ENCODE measurements around the gene RXFP1. TPM values are rescaled to one million over a fixed set of nuclear protein-coding genes. Genes with fewer than 3 reads are reported as not detected.

RXFP1 gene
- total RNA-seq, 1 donor, result not detected

GRCh38 chr4:158586881-158587280 is 65.2 kb downstream of the RXFP1 start:
- no peak overlapping the region for H3K27ac ChIP-seq (ENCODE audit: low read depth, low read length)
- H4K20me1 ChIP-seq (ENCODE audit: insufficient read depth, low read length), result no peaks in the 10 kb centered on the region
- H2AFZ ChIP-seq (ENCODE audit: low read length), result no peak overlapping the region
- TF ChIP-seq, protein P1, sequence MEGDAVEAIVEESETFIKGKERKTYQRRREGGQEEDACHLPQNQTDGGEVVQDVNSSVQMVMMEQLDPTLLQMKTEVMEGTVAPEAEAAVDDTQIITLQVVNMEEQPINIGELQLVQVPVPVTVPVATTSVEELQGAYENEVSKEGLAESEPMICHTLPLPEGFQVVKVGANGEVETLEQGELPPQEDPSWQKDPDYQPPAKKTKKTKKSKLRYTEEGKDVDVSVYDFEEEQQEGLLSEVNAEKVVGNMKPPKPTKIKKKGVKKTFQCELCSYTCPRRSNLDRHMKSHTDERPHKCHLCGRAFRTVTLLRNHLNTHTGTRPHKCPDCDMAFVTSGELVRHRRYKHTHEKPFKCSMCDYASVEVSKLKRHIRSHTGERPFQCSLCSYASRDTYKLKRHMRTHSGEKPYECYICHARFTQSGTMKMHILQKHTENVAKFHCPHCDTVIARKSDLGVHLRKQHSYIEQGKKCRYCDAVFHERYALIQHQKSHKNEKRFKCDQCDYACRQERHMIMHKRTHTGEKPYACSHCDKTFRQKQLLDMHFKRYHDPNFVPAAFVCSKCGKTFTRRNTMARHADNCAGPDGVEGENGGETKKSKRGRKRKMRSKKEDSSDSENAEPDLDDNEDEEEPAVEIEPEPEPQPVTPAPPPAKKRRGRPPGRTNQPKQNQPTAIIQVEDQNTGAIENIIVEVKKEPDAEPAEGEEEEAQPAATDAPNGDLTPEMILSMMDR (IDR thresholded peaks at IDR 0.05; ENCODE audit: extremely low read depth, low read depth, low read length), result no peak
- H3K4me1 ChIP-seq (ENCODE audit: insufficient read depth, low read length), result no peaks in the 10 kb centered on the region
- H3K27me3 ChIP-seq (ENCODE audit: insufficient read depth, low read length), result no peaks in the 10 kb centered on the region
- H3K9me3 ChIP-seq (ENCODE audit: low read depth, low read length), result no peaks in the 10 kb centered on the region
- H3K4me3 ChIP-seq (ENCODE audit: insufficient read depth, low read length), result no peak overlapping the region
- no peak overlapping the region for H3K4me2 ChIP-seq (ENCODE audit: insufficient read depth, low read length)
- DNase-seq (ENCODE audit: insufficient read length, low spot score, missing footprints), result no peak
- H3K79me2 ChIP-seq (ENCODE audit: insufficient read depth, low read length), result no peaks in the 10 kb centered on the region
- H3K36me3 ChIP-seq (ENCODE audit: insufficient read depth, low read length), result no peaks in the 10 kb centered on the region

GRCh38 chr4:158588285-158588684 is 66.6 kb downstream of the RXFP1 start:
- no peak overlapping the region for H3K4me3 ChIP-seq (ENCODE audit: insufficient read depth, low read length)
- TF ChIP-seq, protein P1 (IDR thresholded peaks at IDR 0.05; ENCODE audit: extremely low read depth, low read depth, low read length), result no peak
- no peaks in the 10 kb centered on the region for H3K36me3 ChIP-seq (ENCODE audit: insufficient read depth, low read length)
- DNase-seq (ENCODE audit: insufficient read length, low spot score, missing footprints), result no peak
- H4K20me1 ChIP-seq (ENCODE audit: insufficient read depth, low read length), result no peaks in the 10 kb centered on the region
- no peaks in the 10 kb centered on the region for H3K79me2 ChIP-seq (ENCODE audit: insufficient read depth, low read length)
- no peak overlapping the region for H3K4me2 ChIP-seq (ENCODE audit: insufficient read depth, low read length)
- no peak overlapping the region for H2AFZ ChIP-seq (ENCODE audit: low read length)
- H3K27ac ChIP-seq (ENCODE audit: low read depth, low read length), result no peak overlapping the region
- no peaks in the 10 kb centered on the region for H3K27me3 ChIP-seq (ENCODE audit: insufficient read depth, low read length)
- no peaks in the 10 kb centered on the region for H3K4me1 ChIP-seq (ENCODE audit: insufficient read depth, low read length)
- H3K9me3 ChIP-seq (ENCODE audit: low read depth, low read length), result no peaks in the 10 kb centered on the region

GRCh38 chr4:158588777-158589176 is 67.1 kb downstream of the RXFP1 start:
- H3K27ac ChIP-seq (ENCODE audit: low read depth, low read length), result no peak overlapping the region
- no peaks in the 10 kb centered on the region for H3K36me3 ChIP-seq (ENCODE audit: insufficient read depth, low read length)
- H3K79me2 ChIP-seq (ENCODE audit: insufficient read depth, low read length), result no peaks in the 10 kb centered on the region
- H3K27me3 ChIP-seq (ENCODE audit: insufficient read depth, low read length), result no peaks in the 10 kb centered on the region
- no peaks in the 10 kb centered on the region for H3K9me3 ChIP-seq (ENCODE audit: low read depth, low read length)
- H2AFZ ChIP-seq (ENCODE audit: low read length), result no peak overlapping the region
- TF ChIP-seq, protein P1 (IDR thresholded peaks at IDR 0.05; ENCODE audit: extremely low read depth, low read depth, low read length), result no peak
- H3K4me1 ChIP-seq (ENCODE audit: insufficient read depth, low read length), result no peaks in the 10 kb centered on the region
- H3K4me3 ChIP-seq (ENCODE audit: insufficient read depth, low read length), result no peak overlapping the region
- DNase-seq (ENCODE audit: insufficient read length, low spot score, missing footprints), result no peak
- no peaks in the 10 kb centered on the region for H4K20me1 ChIP-seq (ENCODE audit: insufficient read depth, low read length)
- no peak overlapping the region for H3K4me2 ChIP-seq (ENCODE audit: insufficient read depth, low read length)

- no peak for DNase-seq (ENCODE audit: insufficient read length, low spot score, missing footprints)
- no peaks in the 10 kb centered on the region for H4K20me1 ChIP-seq (ENCODE audit: insufficient read depth, low read length)
- no peaks in the 10 kb centered on the region for H3K27me3 ChIP-seq (ENCODE audit: insufficient read depth, low read length)
- no peaks in the 10 kb centered on the region for H3K79me2 ChIP-seq (ENCODE audit: insufficient read depth, low read length)
- H3K4me2 ChIP-seq (ENCODE audit: insufficient read depth, low read length), result no peak overlapping the region
- no peaks in the 10 kb centered on the region for H3K9me3 ChIP-seq (ENCODE audit: low read depth, low read length)
- H3K27ac ChIP-seq (ENCODE audit: low read depth, low read length), result no peak overlapping the region
- no peak overlapping the region for H2AFZ ChIP-seq (ENCODE audit: low read length)
- TF ChIP-seq, protein P1 (IDR thresholded peaks at IDR 0.05; ENCODE audit: extremely low read depth, low read depth, low read length), result no peak
- H3K36me3 ChIP-seq (ENCODE audit: insufficient read depth, low read length), result no peaks in the 10 kb centered on the region
- H3K4me1 ChIP-seq (ENCODE audit: insufficient read depth, low read length), result no peaks in the 10 kb centered on the region
- no peak overlapping the region for H3K4me3 ChIP-seq (ENCODE audit: insufficient read depth, low read length)
Measured at GRCh38 chr4:158590306-158590705, 68.6 kb downstream of the RXFP1 start.

Data from osteoblast (primary cell).